ENCODE results near the gene SUCO. TPM values are rescaled to one million over a fixed set of nuclear protein-coding genes. Genes with fewer than 3 reads are reported as not detected.

SUCO gene
- total RNA-seq, 4 donors from 2014 or later = 21.1 to 31.6 (median 22.3) TPM

DNA sequence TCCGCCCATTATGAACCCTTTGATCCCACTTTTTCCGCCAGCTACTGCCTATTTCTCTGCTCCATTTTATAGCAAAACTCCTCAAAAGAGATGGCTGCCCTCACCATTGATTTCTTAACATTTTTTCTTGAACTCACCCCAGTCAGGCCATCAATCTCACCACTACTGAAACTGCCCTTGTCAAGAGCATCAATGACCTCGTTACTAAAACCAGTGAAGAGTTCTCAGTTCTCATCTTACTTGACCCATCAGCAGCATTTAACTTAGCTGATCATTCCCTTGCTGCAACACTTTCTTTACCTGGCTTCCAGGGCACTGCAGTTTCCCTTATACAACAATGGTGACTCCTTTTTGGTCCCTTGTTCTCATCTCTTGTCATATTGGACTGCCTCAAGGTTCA, 90.8 kb downstream of the SUCO start:
- Histone ChIP-seq H3K27ac (replicated peaks in 1 of 4) (no peak overlapping the region), H3K4me1 (no peaks in the 10 kb centered on the region), H3K9me3 (peaks cover 0 to 16% (median 8%) of the 10 kb centered on the region in 4 donors), H3K27me3 (no peaks in the 10 kb centered on the region), H3K36me3 (no peaks in the 10 kb centered on the region), H3K4me3 (no peak overlapping the region)
- TF ChIP-seq, protein P1, sequence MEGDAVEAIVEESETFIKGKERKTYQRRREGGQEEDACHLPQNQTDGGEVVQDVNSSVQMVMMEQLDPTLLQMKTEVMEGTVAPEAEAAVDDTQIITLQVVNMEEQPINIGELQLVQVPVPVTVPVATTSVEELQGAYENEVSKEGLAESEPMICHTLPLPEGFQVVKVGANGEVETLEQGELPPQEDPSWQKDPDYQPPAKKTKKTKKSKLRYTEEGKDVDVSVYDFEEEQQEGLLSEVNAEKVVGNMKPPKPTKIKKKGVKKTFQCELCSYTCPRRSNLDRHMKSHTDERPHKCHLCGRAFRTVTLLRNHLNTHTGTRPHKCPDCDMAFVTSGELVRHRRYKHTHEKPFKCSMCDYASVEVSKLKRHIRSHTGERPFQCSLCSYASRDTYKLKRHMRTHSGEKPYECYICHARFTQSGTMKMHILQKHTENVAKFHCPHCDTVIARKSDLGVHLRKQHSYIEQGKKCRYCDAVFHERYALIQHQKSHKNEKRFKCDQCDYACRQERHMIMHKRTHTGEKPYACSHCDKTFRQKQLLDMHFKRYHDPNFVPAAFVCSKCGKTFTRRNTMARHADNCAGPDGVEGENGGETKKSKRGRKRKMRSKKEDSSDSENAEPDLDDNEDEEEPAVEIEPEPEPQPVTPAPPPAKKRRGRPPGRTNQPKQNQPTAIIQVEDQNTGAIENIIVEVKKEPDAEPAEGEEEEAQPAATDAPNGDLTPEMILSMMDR (IDR thresholded peaks at IDR 0.05) = no peak
- TF ChIP-seq POLR2A (IDR thresholded peaks at IDR 0.05; ENCODE audit: low read depth) (no peak), POLR2AphosphoS5 (IDR thresholded peaks at IDR 0.05) (no peak), EP300 (IDR thresholded peaks at IDR 0.05) (no peak)
- intact Hi-C loops (cut with DNase I) = no loop called here
- no peak for DNase-seq (ENCODE audit: extremely low spot score)
- WGBS = 89% methylated on average over 3 of the region's 3 CpGs

DNA sequence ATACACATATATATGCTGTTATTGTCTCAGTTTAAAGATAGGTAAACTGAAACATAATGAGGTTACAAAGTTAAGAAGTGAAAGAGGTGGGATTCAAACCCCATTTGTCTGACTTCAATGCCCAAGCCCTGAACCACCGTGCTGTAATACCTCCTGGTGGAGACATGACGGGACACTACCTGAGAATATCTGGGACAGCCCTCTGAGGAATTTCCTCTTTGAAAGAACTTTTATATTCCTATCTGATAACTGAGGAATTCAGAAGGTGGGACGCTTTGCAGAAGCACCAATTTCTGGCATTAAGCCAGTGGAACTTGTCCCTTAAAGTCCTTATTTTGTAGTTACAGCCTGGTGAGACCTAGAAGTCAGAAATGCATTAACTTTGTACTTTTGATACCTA, 93.9 kb downstream of the SUCO start:
- intact Hi-C loops (cut with DNase I) = no loop called here
- no peaks in the 10 kb centered on the region for H3K4me1 ChIP-seq
- 54% methylated on average over 3 of the region's 3 CpGs for WGBS
- TF ChIP-seq, protein P1 (IDR thresholded peaks at IDR 0.05) = no peak
- TF ChIP-seq POLR2AphosphoS5 (IDR thresholded peaks at IDR 0.05) = no peak
- no peak for TF ChIP-seq POLR2A (IDR thresholded peaks at IDR 0.05; ENCODE audit: low read depth)
- no peak for TF ChIP-seq EP300 (IDR thresholded peaks at IDR 0.05)
- no peak for DNase-seq (ENCODE audit: extremely low spot score)
- peaks cover 0 to 3% (median 3%) of the 10 kb centered on the region in 4 donors for H3K9me3 ChIP-seq
- H3K27ac ChIP-seq (replicated peaks in 1 of 4) = no peak overlapping the region
- H3K27me3 ChIP-seq = no peaks in the 10 kb centered on the region
- no peak overlapping the region for H3K4me3 ChIP-seq
- no peaks in the 10 kb centered on the region for H3K36me3 ChIP-seq

DNA sequence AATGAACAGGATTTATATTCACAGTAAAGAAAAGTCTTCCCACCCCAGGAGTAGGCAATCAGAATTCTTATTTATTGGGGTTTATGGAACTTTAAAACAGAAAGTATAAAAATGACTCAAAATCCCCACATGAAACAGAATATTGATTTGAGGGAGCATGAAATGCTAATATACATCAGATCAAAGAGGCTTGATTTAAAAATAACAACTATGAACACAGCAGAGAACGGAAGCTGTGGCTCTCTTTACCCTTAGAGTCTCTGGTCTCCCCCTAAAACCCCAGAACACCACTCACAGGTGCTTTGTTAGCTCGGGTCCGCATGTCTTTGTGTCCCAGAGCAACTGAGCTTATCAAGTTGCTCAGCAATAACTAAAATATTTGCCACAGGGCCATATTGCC, 94.8 kb downstream of the SUCO start:
- Histone ChIP-seq H3K36me3 (no peaks in the 10 kb centered on the region), H3K27ac (replicated peaks in 1 of 4) (no peak overlapping the region), H3K9me3 (peaks cover 0 to 10% (median 7%) of the 10 kb centered on the region in 4 donors), H3K4me3 (no peak overlapping the region), H3K4me1 (no peaks in the 10 kb centered on the region), H3K27me3 (no peaks in the 10 kb centered on the region)
- TF ChIP-seq POLR2AphosphoS5 (IDR thresholded peaks at IDR 0.05) = no peak
- no peak for TF ChIP-seq POLR2A (IDR thresholded peaks at IDR 0.05; ENCODE audit: low read depth)
- TF ChIP-seq, protein P1 (IDR thresholded peaks at IDR 0.05) = no peak
- no peak for TF ChIP-seq EP300 (IDR thresholded peaks at IDR 0.05)
- intact Hi-C loops (cut with DNase I) = no loop called here
- WGBS = 84% methylated on average over 3 of the region's 3 CpGs
- DNase-seq (ENCODE audit: extremely low spot score) = no peak

DNA sequence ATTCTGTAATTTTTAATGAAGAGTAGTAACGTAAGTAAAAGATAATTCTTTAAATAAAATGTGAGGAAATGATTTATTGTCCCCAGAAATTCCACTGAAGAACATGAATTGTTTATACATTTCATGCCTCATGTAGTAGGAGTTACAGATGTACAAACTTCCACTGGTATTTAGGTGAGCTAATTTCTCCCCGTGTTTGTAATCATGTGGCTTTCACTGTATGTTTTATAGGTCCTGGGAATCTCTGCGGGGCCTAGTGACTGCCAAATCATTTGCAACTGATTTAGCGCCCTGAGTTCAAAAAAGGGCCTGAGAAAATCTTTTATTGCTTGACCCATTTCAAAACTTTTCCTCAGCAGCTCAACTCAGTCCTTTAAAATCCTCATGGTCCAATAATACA, 95.5 kb downstream of the SUCO start:
- no peaks in the 10 kb centered on the region for H3K4me1 ChIP-seq
- H3K4me3 ChIP-seq = no peak overlapping the region
- TF ChIP-seq POLR2AphosphoS5 (IDR thresholded peaks at IDR 0.05) = no peak
- TF ChIP-seq, protein P1 (IDR thresholded peaks at IDR 0.05) = no peak
- peaks cover 0 to 10% (median 7%) of the 10 kb centered on the region in 4 donors for H3K9me3 ChIP-seq
- no peak overlapping the region for H3K27ac ChIP-seq (replicated peaks in 1 of 4)
- 77% methylated on average over 4 of the region's 4 CpGs for WGBS
- no peaks in the 10 kb centered on the region for H3K27me3 ChIP-seq
- DNase-seq (ENCODE audit: extremely low spot score) = no peak
- intact Hi-C loops (cut with DNase I) = no loop called here
- no peaks in the 10 kb centered on the region for H3K36me3 ChIP-seq

DNA sequence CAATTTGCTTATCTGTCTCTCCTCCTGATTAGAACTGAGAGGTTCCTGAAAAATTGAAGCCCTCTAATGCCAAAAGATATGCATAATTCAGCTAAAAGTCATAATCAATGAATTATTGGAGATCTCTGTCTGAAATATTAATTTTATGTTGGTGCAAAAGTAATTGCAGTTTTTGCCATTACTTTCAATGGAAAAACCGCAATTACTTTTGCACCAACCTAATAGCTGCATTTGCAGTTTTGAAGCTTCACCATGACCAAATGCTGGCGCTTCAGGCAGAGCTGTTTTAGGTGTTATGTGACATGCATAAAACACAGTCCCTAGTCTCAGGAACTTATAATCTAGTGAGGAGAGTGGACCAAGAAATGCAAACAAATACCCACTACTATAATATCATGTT, 96.2 kb downstream of the SUCO start:
- Histone ChIP-seq H3K4me3 (no peak overlapping the region), H3K27me3 (no peaks in the 10 kb centered on the region), H3K27ac (replicated peaks in 1 of 4) (no peak overlapping the region), H3K4me1 (no peaks in the 10 kb centered on the region), H3K36me3 (no peaks in the 10 kb centered on the region), H3K9me3 (peaks cover 0 to 10% (median 7%) of the 10 kb centered on the region in 4 donors)
- TF ChIP-seq POLR2A (IDR thresholded peaks at IDR 0.05; ENCODE audit: low read depth) (no peak), POLR2AphosphoS5 (IDR thresholded peaks at IDR 0.05) (no peak), EP300 (IDR thresholded peaks at IDR 0.05) (no peak)
- TF ChIP-seq, protein P1 (IDR thresholded peaks at IDR 0.05) = no peak
- DNase-seq (ENCODE audit: extremely low spot score) = no peak
- 85% methylated on average over 2 of the region's 2 CpGs for WGBS
- intact Hi-C loops (cut with DNase I) = no loop called here

Measured in esophagus muscularis mucosa (tissue), 4 donors.